GM19328 (cell line): ENCODE results near the gene MRC2.
"Not testable (repeated sequence)": the region's sequence is repeated elsewhere in the genome, so short reads cannot be mapped to it uniquely, and the experiment has no call there.

ENCODE experiments used
- ATAC-seq: cut with Tn5 transposase; IDR thresholded peaks from one replicate; pipeline ENCODE4 v1.9.1; 2021; ENCODE audit warnings: mild to moderate bottlenecking, moderate library complexity; ENCODE audit not compliant: unreplicated experiment

MRC2 gene

GRCh38 chr17:62678214-62678919, 50.9 kb downstream of the MRC2 start:
- ATAC-seq = no peak

GRCh38 chr17:62679866-62680377, 52.5 kb downstream of the MRC2 start:
- no peak for ATAC-seq

- ATAC-seq = no peak
Measured at GRCh38 chr17:62680541-62681052, 53.1 kb downstream of the MRC2 start.

- ATAC-seq = no peak
Measured at GRCh38 chr17:62681061-62681938, 53.8 kb downstream of the MRC2 start.

GRCh38 chr17:62681939-62682381, 54.5 kb downstream of the MRC2 start:
- no peak for ATAC-seq

- no peak for ATAC-seq
Measured at GRCh38 chr17:62684179-62684578, 56.7 kb downstream of the MRC2 start.

- ATAC-seq = no peak
Measured at GRCh38 chr17:62687997-62688396, 60.5 kb downstream of the MRC2 start.

- ATAC-seq = no peak
Measured at GRCh38 chr17:62688398-62689160, 61.1 kb downstream of the MRC2 start.

GRCh38 chr17:62689441-62690167, 62.1 kb downstream of the MRC2 start:
- ATAC-seq = no peak

- no peak for ATAC-seq
Measured at GRCh38 chr17:62690168-62690897, 62.9 kb downstream of the MRC2 start.

- ATAC-seq = not testable (repeated sequence)
Measured at GRCh38 chr17:62691589-62691915, 64.1 kb downstream of the MRC2 start.

GRCh38 chr17:62692159-62692651, 64.7 kb downstream of the MRC2 start:
- no peak for ATAC-seq

- ATAC-seq = no peak
Measured at GRCh38 chr17:62692721-62693431, 65.4 kb downstream of the MRC2 start.

GRCh38 chr17:62693616-62694409, 66.3 kb downstream of the MRC2 start:
- no peak for ATAC-seq

GRCh38 chr17:62695093-62695738, 67.7 kb downstream of the MRC2 start:
- ATAC-seq = not testable (repeated sequence)

- no peak for ATAC-seq
Measured at GRCh38 chr17:62696256-62696655, 68.8 kb downstream of the MRC2 start.

GRCh38 chr17:62696726-62697490, 69.4 kb downstream of the MRC2 start:
- no peak for ATAC-seq
